Neuronal stem cell (in vitro differentiated cells): ENCODE data around the gene TAS2R19.
"Not testable (repeated sequence)": the region's sequence is repeated elsewhere in the genome, so short reads cannot be mapped to it uniquely, and the experiment has no call there.

ENCODE experiments used
- DNase-seq: peaks from one replicate; pipeline ENCODE4 v3.0.0-alpha.2; 2013; ENCODE audit warnings: low spot score
- H2AFZ ChIP-seq: one replicate; pipeline ENCODE4 v1.6.1; 2013; ENCODE audit warnings: mild to moderate bottlenecking, low read length, inconsistent platforms
- H2AK5ac ChIP-seq: 2 replicates; pipeline ENCODE4 v1.6.1; 2013; ENCODE audit warnings: low read depth, mild to moderate bottlenecking, inconsistent platforms, low read length, moderate library complexity, mixed read lengths
- H2BK120ac ChIP-seq: 2 replicates; pipeline ENCODE4 v1.6.1; 2013; ENCODE audit warnings: low read depth, mild to moderate bottlenecking, inconsistent platforms, low read length, moderate library complexity, mixed read lengths
- H2BK12ac ChIP-seq: one replicate; pipeline ENCODE4 v1.6.1; 2013; ENCODE audit warnings: low read length, inconsistent platforms
- H2BK15ac ChIP-seq: 2 replicates; pipeline ENCODE4 v1.6.1; 2013; ENCODE audit warnings: mild to moderate bottlenecking, low read length, inconsistent platforms, mixed read lengths
- H2BK5ac ChIP-seq: one replicate; pipeline ENCODE4 v1.6.1; 2013; ENCODE audit warnings: inconsistent platforms, mild to moderate bottlenecking, low read length, moderate library complexity
- H3K14ac ChIP-seq: one replicate; pipeline ENCODE4 v1.6.1; 2013; ENCODE audit warnings: low read length, inconsistent platforms
- H3K18ac ChIP-seq: 2 replicates; pipeline ENCODE4 v1.6.1; 2013; ENCODE audit warnings: low read length, inconsistent platforms
- H3K23ac ChIP-seq: 2 replicates; pipeline ENCODE4 v1.6.1; 2013; ENCODE audit warnings: low read depth, mild to moderate bottlenecking, mixed read lengths, low read length, inconsistent platforms; ENCODE audit not compliant: poor library complexity
- H3K27ac ChIP-seq: replicated peaks from 3 replicates; pipeline ENCODE4 v1.5.1; 2013; ENCODE audit warnings: low read length, inconsistent platforms
- H3K27me3 ChIP-seq, 3 experiments: 2 replicates each; pipeline ENCODE4 v1.6.1; 2013; ENCODE audit warnings: low read length in 3 of 3, mild to moderate bottlenecking in 2 of 3, inconsistent platforms in 1 of 3, low read depth in 1 of 3, mixed read lengths in 1 of 3, moderate library complexity in 1 of 3; ENCODE audit not compliant: control insufficient read depth in 3 of 3, insufficient read depth in 3 of 3
- H3K36me3 ChIP-seq, 2 donors: replicated peaks in 1 of 2; 2 replicates each; pipeline ENCODE4 v1.6.1; 2013; ENCODE audit warnings: low read length in 2 of 2; ENCODE audit not compliant: control insufficient read depth in 2 of 2, insufficient read depth in 2 of 2
- H3K4ac ChIP-seq: 2 replicates; pipeline ENCODE4 v1.6.1; 2013; ENCODE audit warnings: inconsistent platforms, mild to moderate bottlenecking, low read length, moderate library complexity
- H3K4me1 ChIP-seq, 2 donors: 1 replicate in 1 of 2; 2 replicates in 1 of 2; pipeline ENCODE4 v1.6.1; 2013; ENCODE audit warnings: low read length in 2 of 2, low read depth in 1 of 2; ENCODE audit not compliant: control insufficient read depth in 2 of 2, insufficient read depth in 1 of 2
- H3K4me2 ChIP-seq: one replicate; pipeline ENCODE4 v1.6.1; 2013; ENCODE audit warnings: mild to moderate bottlenecking, low read length, inconsistent platforms; ENCODE audit not compliant: insufficient read depth, poor library complexity, severe bottlenecking
- H3K4me3 ChIP-seq, 2 donors: 2 replicates each; pipeline ENCODE4 v1.5.1; 2013; ENCODE audit warnings: low read length in 2 of 2, mild to moderate bottlenecking in 2 of 2, inconsistent platforms in 1 of 2, moderate library complexity in 1 of 2
- H3K79me1 ChIP-seq: one replicate; pipeline ENCODE4 v1.6.1; 2013; ENCODE audit warnings: low read depth, mild to moderate bottlenecking, inconsistent platforms, low read length, moderate library complexity
- H3K9ac ChIP-seq: one replicate; pipeline ENCODE4 v1.6.1; 2013; ENCODE audit warnings: mild to moderate bottlenecking, low read depth, low read length, inconsistent platforms; ENCODE audit not compliant: poor library complexity
- H3K9me3 ChIP-seq, 2 donors: replicated peaks in 1 of 2; 2 replicates each; pipeline versions ENCODE3 to v1.6.1; 2013; ENCODE audit warnings: low read length in 2 of 2, mild to moderate bottlenecking in 2 of 2, inconsistent platforms in 1 of 2, low read depth in 1 of 2, mixed read lengths in 1 of 2, moderate library complexity in 1 of 2; ENCODE audit not compliant: control insufficient read depth in 2 of 2, insufficient read depth in 1 of 2
- H4K8ac ChIP-seq: one replicate; pipeline ENCODE4 v1.6.1; 2013; ENCODE audit warnings: low read depth, mild to moderate bottlenecking, inconsistent platforms, low read length, moderate library complexity
- H4K91ac ChIP-seq: one replicate; pipeline ENCODE4 v1.6.1; 2013; ENCODE audit warnings: low read length, low read depth, mild to moderate bottlenecking, inconsistent platforms; ENCODE audit not compliant: poor library complexity
- WGBS, 2 donors: extraction: QIAGEN DNeasy Blood & Tissue Kit; methylation state at CpG; one replicate each; pipeline ENCODE4 v1.1.7; 2013; ENCODE audit warnings: missing lambda C conversion rate in 2 of 2, mixed read lengths in 1 of 2; ENCODE audit not compliant: insufficient read length in 2 of 2, insufficient replicate concordance in 1 of 2; ENCODE audit errors: extremely low coverage in 2 of 2; 5-methylcytosine and 5-hydroxymethylcytosine counted together

Gene TAS2R19

DNA sequence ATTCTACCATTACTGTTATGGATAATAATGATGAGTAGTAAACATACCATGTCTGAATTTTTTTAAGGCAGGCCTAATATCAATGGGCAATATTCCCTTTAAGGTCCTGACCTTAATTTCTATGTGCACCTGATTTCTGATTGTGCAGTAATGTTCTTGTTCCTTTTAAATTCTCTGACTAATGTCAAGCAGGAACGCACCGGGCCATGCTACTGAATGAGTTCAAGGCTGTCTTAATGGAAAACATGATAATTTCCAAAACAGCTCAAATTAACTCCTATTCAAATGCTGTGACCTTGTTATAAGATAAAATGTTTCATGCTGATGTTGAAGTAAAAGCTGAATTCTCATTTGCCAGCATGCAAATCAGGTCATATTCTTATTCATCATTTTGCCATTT, 32.9 kb upstream of the TAS2R19 start:
- Histone ChIP-seq H3K9me3 (peaks cover 4 to 31% of the 10 kb centered on the region in 2 donors), H3K18ac (no peak overlapping the region), H3K79me1 (peaks cover 4% of the 10 kb centered on the region), H2BK5ac (no peak overlapping the region), H3K4me2 (no peak overlapping the region), H3K14ac (no peak overlapping the region), H3K27me3 (no peaks in the 10 kb centered on the region), H2BK12ac (no peak overlapping the region), H2BK120ac (no peak overlapping the region), H3K4me3 (no peak overlapping the region), H3K23ac (no peak overlapping the region), H3K9ac (no peak overlapping the region), H2AK5ac (no peak overlapping the region), H2BK15ac (no peak overlapping the region), H4K91ac (no peak overlapping the region), H3K4me1 (no peaks in the 10 kb centered on the region), H3K4ac (no peak overlapping the region), H3K36me3 (peaks cover 2 to 18% of the 10 kb centered on the region in 2 donors), H3K27ac (no peak overlapping the region), H4K8ac (no peak overlapping the region), H2AFZ (no peak overlapping the region)
- no CpG with 5 or more reads among the region's 2 CpGs for WGBS, 2 donors
- no peak for DNase-seq

DNA sequence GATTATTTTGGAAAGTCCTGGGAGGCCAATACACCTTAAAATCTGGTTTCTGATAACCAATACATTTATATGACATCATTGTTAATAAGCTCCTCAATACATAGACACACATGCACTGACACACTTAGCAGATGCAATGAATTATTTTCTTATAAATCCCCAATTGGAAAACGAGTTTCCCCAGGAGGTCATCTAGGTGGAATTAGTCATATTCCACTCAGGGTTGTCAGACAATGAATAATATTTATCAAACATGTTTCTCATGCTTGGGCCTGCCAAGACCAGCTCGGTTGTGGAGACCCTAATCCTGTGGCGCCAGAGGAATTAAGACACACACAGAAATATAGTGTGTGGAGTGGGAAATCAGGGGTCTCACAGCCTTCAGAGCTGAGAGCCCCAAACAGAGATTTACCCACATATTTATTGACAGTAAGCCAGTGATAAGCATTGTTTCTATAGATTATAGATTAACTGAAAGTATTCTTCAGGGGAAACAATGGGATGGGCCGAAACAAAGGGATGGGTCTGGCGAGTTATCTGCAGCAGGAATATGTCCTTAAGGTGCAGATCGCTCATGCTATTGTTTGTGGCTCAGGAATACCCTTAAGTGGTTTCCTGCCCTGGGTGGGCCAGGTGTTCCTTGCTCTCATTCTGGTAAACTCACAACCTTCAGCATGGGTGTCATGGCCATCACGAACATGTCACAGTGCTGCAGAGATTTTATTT, 27.5 kb upstream of the TAS2R19 start:
- H3K23ac ChIP-seq, H3K4me2 ChIP-seq, H2AK5ac ChIP-seq, DNase-seq, H2BK5ac ChIP-seq, H3K79me1 ChIP-seq, H4K91ac ChIP-seq, H2AFZ ChIP-seq, H3K14ac ChIP-seq, H3K4ac ChIP-seq, H4K8ac ChIP-seq, H3K27ac ChIP-seq, H3K4me1 ChIP-seq, H2BK15ac ChIP-seq, H2BK12ac ChIP-seq, H2BK120ac ChIP-seq, H3K27me3 ChIP-seq, H3K18ac ChIP-seq, H3K9ac ChIP-seq, H3K4me3 ChIP-seq: not testable (repeated sequence)
- no CpG with 5 or more reads among the region's 7 CpGs for WGBS, 2 donors
- Histone ChIP-seq H3K9me3 (peaks cover 4 to 37% of the 10 kb centered on the region in 2 donors), H3K36me3 (peaks cover 4 to 37% of the 10 kb centered on the region in 2 donors)

DNA sequence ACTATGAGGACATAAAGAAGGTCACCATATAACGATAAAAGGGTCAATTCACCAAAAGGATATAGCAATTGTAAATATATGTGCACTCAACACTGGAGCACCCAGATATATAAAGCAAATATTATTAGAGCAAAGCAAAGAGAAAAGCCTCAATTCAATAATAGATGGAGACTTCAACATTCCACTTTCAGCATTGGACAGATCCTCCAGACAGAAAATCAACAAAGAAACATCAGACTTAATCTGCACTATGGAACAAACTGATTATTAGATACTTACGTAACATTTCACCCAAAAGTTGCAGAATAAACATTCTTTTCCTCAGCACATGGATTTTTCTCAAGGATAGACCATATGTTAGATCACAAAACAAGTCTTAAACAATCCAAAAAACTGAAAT, 18.9 kb upstream of the TAS2R19 start:
- not testable (repeated sequence) for H3K4me2 ChIP-seq, H2AK5ac ChIP-seq, H2BK12ac ChIP-seq, H3K23ac ChIP-seq, H3K27me3 ChIP-seq, H3K79me1 ChIP-seq, H3K4ac ChIP-seq, H2BK15ac ChIP-seq, H3K18ac ChIP-seq, H3K27ac ChIP-seq, H3K14ac ChIP-seq, H2BK120ac ChIP-seq, H4K91ac ChIP-seq, DNase-seq, H3K4me1 ChIP-seq, H2BK5ac ChIP-seq, H4K8ac ChIP-seq, H2AFZ ChIP-seq, H3K9ac ChIP-seq, H3K4me3 ChIP-seq
- peaks cover 0 to 11% of the 10 kb centered on the region in 2 donors for H3K9me3 ChIP-seq
- H3K36me3 ChIP-seq, result peaks cover 2 to 33% of the 10 kb centered on the region in 2 donors
- no CpG with 5 or more reads among the region's 2 CpGs for WGBS, 2 donors

DNA sequence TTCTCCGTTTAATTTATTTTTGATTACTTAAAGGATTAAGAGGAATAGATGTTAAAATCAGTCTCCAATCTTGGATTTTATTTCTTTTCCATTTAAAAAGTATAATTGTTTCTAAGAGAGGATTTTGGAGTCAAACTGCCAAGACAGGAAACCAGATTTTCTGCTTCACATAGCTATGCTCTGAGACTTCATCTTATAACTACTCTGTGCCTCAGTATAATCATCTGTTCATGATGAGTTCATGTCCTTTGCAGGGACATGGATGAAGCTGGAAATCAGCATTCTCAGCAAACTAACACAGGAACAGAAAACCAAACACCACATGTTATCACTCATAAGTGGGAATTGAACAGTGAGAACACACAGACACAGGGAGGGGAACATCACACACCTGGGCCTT, 17.7 kb upstream of the TAS2R19 start:
- H3K27ac ChIP-seq, result no peak overlapping the region
- H2AFZ ChIP-seq, result no peak overlapping the region
- peaks cover 0 to 14% of the 10 kb centered on the region in 2 donors for H3K9me3 ChIP-seq
- H3K4me1 ChIP-seq, result no peaks in the 10 kb centered on the region
- H3K4ac ChIP-seq, result no peak overlapping the region
- no peak overlapping the region for H4K8ac ChIP-seq
- no peak overlapping the region for H3K23ac ChIP-seq
- H2BK15ac ChIP-seq, result no peak overlapping the region
- H3K27me3 ChIP-seq, result no peaks in the 10 kb centered on the region
- H4K91ac ChIP-seq, result no peak overlapping the region
- no peak overlapping the region for H2BK120ac ChIP-seq
- no peak overlapping the region for H2BK5ac ChIP-seq
- no peak overlapping the region for H3K9ac ChIP-seq
- H3K36me3 ChIP-seq, result peaks cover 2 to 27% of the 10 kb centered on the region in 2 donors
- no CpG with 5 or more reads among the region's 1 CpG for WGBS, 2 donors
- DNase-seq, result no peak
- no peaks in the 10 kb centered on the region for H3K79me1 ChIP-seq
- no peak overlapping the region for H2BK12ac ChIP-seq
- H3K14ac ChIP-seq, result no peak overlapping the region
- no peak overlapping the region for H3K4me2 ChIP-seq
- no peak overlapping the region for H3K4me3 ChIP-seq
- no peak overlapping the region for H2AK5ac ChIP-seq
- H3K18ac ChIP-seq, result no peak overlapping the region
